Stomach smooth muscle (tissue), 2 donors: Measurements from ENCODE around the gene EIF1.
A peak's percentile ranks its signal among the peaks of the same experiment; 100 is the strongest.
"Not testable (repeated sequence)": the region's sequence is repeated elsewhere in the genome, so short reads cannot be mapped to it uniquely, and the experiment has no call there.

Experiments
- H3K27ac ChIP-seq: one replicate; pipeline ENCODE4 v1.7.0; 2013; ENCODE audit warnings: mild to moderate bottlenecking, low read length, inconsistent platforms
- H3K27me3 ChIP-seq, 2 donors: one replicate each; pipeline ENCODE4 v1.7.0; 2013; ENCODE audit warnings: low read length in 2 of 2; ENCODE audit not compliant: insufficient read depth in 2 of 2, control insufficient read depth in 1 of 2
- H3K36me3 ChIP-seq, 2 donors: one replicate each; pipeline ENCODE4 v1.7.0; 2013; ENCODE audit warnings: low read length in 2 of 2; ENCODE audit not compliant: control insufficient read depth in 2 of 2, insufficient read depth in 2 of 2
- H3K4me1 ChIP-seq: one replicate; pipeline ENCODE4 v1.7.0; 2013; ENCODE audit warnings: low read length; ENCODE audit not compliant: control insufficient read depth, insufficient read depth
- H3K4me3 ChIP-seq, 2 donors: one replicate each; pipeline ENCODE4 v1.7.0; 2013; ENCODE audit warnings: low read length in 2 of 2
- H3K9ac ChIP-seq, 2 donors: one replicate each; pipeline ENCODE4 v1.7.0; 2013; ENCODE audit warnings: low read length in 2 of 2, mild to moderate bottlenecking in 1 of 2
- H3K9me3 ChIP-seq, 2 donors: one replicate each; pipeline ENCODE4 v1.7.0; 2013; ENCODE audit warnings: low read length in 2 of 2; ENCODE audit not compliant: control insufficient read depth in 2 of 2
- donor health status: healthy.
- donor health status: Pancreatic carcinoma.

The EIF1 gene

DNA sequence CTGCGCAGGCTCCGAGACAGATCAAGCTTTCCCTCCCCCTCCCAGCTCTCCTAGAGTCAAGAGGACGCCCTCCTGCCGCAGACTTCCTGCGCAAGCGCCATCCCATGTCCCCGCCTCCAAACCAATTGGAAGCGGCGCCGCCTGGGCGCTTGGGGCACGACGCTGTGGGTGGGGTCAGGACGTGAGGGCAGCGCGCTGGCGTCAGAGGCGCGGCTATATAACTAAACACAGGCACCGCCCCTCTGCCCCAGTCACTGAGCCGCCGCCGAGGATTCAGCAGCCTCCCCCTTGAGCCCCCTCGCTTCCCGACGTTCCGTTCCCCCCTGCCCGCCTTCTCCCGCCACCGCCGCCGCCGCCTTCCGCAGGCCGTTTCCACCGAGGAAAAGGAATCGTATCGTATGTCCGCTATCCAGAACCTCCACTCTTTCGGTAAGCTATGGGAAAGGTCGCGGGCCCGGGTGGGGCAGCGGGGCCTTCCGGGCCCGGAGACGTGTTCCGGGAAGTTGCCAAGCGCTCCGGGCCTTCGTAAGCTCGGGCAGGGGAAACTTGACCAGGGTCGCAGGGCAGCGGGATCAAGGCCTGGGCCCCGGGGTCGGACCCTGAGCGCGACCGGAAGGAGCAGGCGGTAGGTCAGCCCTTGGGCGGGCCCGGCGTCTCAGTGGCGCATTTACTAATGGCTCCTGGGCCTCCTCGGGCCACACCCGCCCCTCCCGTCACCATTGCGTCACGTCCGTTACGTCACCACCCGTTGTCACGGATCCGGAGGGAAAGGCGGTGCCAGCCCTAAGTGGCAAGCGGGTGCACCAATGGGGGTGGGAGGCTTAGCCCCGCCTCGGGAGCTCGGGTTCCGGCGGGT, at the start of gene EIF1:
Gene EIF1, plus strand, starts transcription at position 245 of the 856 bp plus-strand sequence. Its CDS starts 154 bp downstream, at position 399.
- Histone ChIP-seq H3K27ac (peak within 1 kb of the TSS; percentile 100), H3K4me3 (peak within 1 kb of the TSS; percentile 91 to 97), H3K36me3 (peaks cover 37 to 40% of the 10 kb centered on the region in 2 donors), H3K27me3 (no peaks in the 10 kb centered on the region), H3K9me3 (no peaks in the 10 kb centered on the region), H3K9ac (peak within 1 kb of the TSS; percentile 100), H3K4me1 (peaks cover 21% of the 10 kb centered on the region)

DNA sequence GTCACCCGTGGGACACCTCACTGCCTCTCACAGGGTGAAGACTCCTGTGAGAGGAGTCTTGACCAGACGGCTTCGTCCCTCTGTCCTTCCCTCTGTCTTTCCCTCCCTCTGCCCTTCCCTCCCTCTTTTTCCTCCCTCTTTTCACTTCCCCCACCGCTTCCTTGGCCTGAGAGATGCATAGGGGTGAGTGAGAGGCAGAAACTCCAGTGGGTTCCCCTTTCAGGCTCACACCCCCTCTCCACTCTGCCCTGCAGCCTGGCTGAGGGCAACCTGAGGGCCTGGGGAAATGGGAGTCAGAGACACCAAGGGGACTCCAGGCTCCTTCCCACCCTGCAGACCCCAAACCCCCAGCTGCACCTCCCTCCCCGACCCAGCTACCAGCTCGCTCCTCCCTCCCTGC, 49.7 kb upstream of the EIF1 start:
- no peak overlapping the region for H3K27ac ChIP-seq
- H3K36me3 ChIP-seq: no peaks in the 10 kb centered on the region
- no peak overlapping the region for H3K4me3 ChIP-seq
- H3K27me3 ChIP-seq: no peaks in the 10 kb centered on the region
- no peaks in the 10 kb centered on the region for H3K9me3 ChIP-seq
- H3K4me1 ChIP-seq: peaks cover 13% of the 10 kb centered on the region
- no peak overlapping the region for H3K9ac ChIP-seq

DNA sequence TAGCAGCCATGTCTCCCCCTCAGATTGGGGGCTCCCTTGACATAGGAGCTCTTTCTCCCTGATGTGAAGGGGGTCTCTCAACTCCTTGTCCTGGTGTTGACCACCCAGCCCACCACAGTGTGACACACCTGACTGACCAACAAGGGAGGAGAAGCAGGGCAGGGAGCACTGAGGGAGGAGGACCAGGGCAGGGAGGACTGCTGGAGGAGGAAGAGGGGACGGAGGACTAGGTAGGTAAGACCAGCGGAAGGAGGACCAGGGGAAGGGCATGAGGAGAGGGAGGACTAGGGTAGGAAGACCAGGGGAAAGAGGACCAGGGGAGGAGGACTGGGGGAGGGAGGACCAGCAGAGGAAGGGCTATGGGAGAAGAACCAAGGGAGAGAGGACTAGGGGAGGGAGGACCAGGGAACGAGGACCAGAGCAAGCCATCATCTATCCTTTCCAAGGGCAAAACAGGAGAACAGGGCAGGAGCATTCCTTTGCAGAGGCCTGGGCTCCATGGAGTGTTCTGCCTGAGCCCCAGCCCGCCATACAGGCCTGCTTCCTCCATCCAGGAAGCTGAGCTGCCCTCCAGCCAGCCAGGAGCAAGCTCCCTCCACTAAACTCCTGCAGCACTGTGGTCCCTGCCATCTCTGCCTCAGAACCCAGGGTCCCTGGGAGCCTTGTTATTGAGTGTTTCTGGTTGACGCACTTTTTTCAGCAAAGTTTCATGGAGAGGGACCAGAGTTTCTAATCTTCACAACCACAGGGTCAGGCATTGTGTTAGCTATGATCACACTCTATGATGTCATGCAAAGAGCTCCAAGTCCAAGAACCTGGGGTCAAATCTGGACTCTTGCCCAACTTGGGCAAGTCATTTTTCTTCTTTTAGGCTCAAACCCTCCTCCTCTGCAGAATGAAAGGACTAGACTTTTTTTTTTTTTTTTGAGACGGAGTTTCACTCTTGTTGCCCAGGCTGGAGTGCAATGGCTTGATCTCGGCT, 48.9 kb upstream of the EIF1 start:
- Histone ChIP-seq H3K36me3 (no peaks in the 10 kb centered on the region), H3K27ac (no peak overlapping the region), H3K9me3 (no peaks in the 10 kb centered on the region), H3K4me1 (peaks cover 11% of the 10 kb centered on the region), H3K27me3 (no peaks in the 10 kb centered on the region), H3K9ac (no peak overlapping the region), H3K4me3 (no peak overlapping the region)

DNA sequence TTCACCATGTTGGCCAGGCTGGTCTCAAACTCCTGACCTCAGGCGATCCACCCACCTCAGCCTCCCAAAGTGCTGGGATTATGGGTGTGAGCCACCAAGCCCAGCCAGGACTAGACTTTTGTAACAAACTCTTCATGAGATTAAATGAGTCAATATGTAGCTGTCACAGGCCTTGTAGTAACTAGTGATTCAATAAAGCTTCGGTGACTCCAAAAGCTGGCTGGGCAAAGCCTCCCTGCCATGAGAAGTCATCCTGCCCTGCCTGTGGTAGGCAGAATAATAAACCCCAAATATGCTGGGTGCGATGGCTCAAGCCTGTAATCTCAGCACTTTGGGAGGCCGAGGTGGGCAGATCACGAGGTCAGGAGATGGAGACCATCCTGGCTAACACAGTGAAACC, 48.1 kb upstream of the EIF1 start:
- H3K9me3 ChIP-seq, H3K9ac ChIP-seq, H3K27me3 ChIP-seq, H3K36me3 ChIP-seq, H3K4me3 ChIP-seq, H3K4me1 ChIP-seq, H3K27ac ChIP-seq: not testable (repeated sequence)

DNA sequence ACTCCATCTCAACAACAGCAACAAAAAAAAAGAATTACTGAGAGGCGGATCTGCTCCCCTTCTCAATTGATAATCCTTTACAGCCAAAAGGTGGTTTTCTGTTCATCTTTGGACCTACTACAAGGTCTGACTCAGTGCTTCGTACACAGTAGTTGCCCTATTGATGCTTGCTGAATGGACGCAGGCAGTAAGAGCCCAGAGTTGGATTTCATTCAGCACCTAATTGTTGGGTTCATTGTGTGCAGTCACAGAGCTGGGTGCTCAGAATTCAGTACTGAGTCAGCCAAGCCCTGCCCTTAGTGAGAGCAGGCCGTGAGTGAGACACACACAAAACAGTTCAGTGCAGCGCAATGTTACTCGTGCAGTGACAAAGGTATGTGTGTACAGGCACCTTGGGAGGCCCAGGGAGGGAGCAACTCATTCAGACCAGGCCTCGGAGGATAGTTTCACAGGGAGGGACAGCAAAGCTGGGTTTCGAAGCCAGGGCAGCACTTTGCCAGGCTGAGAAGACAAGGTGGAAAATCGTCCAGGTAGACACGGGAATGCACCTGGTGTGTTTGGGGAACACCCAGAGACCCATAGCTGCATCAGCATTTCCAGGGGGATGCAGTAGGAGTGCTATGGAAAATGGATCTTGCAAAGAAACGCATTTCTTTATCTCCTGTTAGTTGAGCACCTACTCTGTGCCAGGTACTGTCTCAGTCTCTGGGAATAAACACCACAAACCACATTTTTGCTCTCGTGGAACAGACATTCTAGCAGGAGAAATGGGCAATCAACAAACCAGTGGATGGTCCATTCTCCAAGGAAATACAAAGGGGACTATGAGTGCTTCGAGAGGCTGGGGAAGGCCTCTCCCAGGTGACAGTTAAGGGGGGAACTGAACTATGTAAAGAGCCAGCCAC, 46.2 kb upstream of the EIF1 start:
- H3K9ac ChIP-seq: no peak overlapping the region
- no peak overlapping the region for H3K27ac ChIP-seq
- no peaks in the 10 kb centered on the region for H3K9me3 ChIP-seq
- H3K27me3 ChIP-seq: no peaks in the 10 kb centered on the region
- no peak overlapping the region for H3K4me3 ChIP-seq
- H3K36me3 ChIP-seq: no peaks in the 10 kb centered on the region
- peaks cover 4% of the 10 kb centered on the region for H3K4me1 ChIP-seq

DNA sequence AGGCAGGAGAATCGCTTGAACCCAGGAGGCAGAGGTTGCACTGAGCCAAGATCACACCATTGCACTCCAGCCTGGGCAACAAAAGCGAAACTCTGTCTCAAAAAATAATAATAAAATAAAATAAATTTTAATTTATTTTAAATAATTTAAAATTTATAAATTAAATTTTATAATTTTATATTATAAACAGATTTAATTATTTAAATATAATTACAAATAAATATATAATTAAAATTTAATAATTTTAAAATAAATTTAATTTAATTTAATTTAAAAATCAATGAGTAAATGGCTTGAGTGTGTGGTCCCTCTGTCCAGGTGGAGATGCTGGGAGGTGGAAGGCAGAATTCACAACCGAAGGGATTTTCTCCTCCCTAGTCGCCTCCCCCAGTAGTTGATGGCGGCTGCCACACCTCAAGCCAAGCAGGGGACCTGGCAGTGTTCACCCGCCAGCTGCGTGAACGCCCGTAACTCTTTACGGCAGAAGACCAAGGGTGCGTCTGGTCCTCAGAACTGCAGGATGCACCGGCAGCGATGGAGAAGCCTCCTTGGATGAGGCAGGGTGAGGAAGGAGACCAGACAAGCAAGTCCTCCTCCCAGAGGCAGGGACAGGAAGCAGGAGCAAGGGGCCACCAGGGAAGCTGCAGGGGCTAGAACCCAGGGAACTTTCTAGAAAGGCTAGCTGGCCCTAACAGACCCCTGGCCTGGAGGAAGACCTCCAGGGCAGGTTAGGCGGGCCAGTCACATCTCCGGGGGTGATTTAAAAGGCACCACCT, 41.5 kb upstream of the EIF1 start:
- no peak overlapping the region for H3K9ac ChIP-seq
- no peaks in the 10 kb centered on the region for H3K36me3 ChIP-seq
- peaks cover 29% of the 10 kb centered on the region for H3K4me1 ChIP-seq
- peak overlapping the region in 1 of 2 donors; percentile 77 for H3K4me3 ChIP-seq
- no peaks in the 10 kb centered on the region for H3K27me3 ChIP-seq
- H3K9me3 ChIP-seq: no peaks in the 10 kb centered on the region
- H3K27ac ChIP-seq: no peak overlapping the region

DNA sequence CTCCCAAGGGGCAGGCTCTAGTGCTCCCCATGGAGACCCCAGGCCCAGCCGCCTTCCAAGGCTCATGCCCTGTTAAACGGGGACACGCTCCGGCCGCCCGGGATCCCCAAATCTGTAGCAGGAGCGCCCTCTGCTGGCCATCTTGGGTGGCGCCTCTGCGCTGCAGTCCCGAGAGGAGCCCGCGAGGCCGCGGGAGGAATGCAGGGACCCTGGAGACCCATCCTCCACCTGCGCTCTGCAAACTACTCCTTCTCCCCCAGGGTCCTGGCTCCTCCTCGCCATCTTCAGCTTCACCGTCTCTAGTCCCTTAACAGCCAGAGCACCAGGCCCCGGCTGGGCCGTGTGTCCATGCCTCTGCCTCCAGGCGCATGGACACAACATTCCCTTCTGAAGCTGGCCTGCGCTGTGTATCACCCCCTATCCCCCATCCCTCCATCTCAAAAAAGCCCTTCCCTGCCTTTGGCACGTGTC, 40.7 kb upstream of the EIF1 start:
- Histone ChIP-seq H3K27ac (no peak overlapping the region), H3K9me3 (no peaks in the 10 kb centered on the region), H3K27me3 (no peaks in the 10 kb centered on the region), H3K4me3 (peak overlapping the region; percentile 76 to 77), H3K36me3 (no peaks in the 10 kb centered on the region), H3K4me1 (peaks cover 29% of the 10 kb centered on the region), H3K9ac (peak overlapping the region; percentile 52 to 64)

DNA sequence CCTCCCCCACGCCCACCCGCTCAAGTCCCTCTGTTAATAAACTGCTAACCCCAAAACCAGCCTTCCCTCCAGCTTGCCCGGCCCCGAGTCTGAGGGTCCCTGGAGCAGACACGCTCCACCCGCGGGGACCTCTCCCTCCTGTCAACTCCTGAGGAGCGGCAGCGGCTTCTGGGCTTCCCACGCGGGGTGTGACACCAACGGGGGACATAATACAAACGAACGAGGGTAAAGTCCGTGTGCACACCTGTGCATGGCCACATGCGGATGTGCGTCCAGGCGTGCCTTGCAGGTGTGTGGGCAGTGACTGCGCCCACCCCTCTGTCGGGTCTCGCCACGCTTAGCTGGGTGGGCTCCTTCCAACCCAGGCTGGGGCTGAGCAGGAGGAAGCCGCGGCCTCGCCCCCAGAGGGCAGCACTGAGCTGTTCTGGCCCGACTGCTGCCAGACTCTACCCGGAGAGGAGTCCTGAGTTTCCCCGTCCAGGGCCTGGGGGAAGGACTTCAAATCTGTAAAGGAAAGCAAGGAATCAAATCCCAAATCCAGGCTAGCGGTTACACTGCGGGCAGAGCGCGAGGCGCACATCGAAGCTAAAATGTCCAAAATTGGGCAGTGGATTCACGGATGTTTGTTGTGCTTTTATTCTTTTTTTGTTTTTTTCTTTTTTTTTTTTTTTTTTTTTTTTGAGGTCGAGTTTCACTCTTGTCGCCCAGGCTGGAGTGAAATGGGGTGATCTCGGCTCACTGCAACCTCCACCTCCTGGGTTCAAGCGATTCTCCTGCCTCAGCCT, 40.1 kb upstream of the EIF1 start:
- no peaks in the 10 kb centered on the region for H3K27me3 ChIP-seq
- peaks cover 29% of the 10 kb centered on the region for H3K4me1 ChIP-seq
- no peak overlapping the region for H3K27ac ChIP-seq

DNA sequence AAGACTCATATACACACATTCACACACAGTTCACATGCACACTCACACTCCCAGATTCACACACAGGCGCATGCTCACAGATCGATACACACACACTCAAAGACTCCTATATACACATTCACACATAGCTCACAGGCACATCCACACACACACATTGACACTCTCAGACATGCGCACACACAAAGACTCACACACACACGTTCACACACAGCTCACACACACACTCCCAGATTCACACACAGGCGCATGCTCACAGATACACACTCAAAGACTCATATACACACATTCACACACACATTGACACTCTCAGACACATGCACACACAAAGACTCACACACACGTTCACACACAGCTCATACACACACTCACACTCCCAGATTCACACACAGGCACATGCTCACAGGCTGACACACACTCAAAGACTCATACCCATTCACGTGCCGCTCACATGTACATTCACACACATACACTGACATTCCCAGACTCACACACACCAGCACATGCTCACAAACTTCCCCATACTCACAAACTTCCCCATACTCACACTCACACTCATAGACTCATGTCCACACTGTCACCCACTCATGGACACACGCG, 38.7 kb upstream of the EIF1 start:
- H3K36me3 ChIP-seq: no peaks in the 10 kb centered on the region
- no peak overlapping the region for H3K4me3 ChIP-seq
- no peaks in the 10 kb centered on the region for H3K9me3 ChIP-seq
- no peak overlapping the region for H3K27ac ChIP-seq
- peaks cover 29% of the 10 kb centered on the region for H3K4me1 ChIP-seq
- no peak overlapping the region for H3K9ac ChIP-seq
- H3K27me3 ChIP-seq: no peaks in the 10 kb centered on the region

More for the DNA sequence above, 40.1 kb upstream of the EIF1 start:
- no peaks in the 10 kb centered on the region for H3K36me3 ChIP-seq
- no peaks in the 10 kb centered on the region for H3K9me3 ChIP-seq
- H3K4me3 ChIP-seq: peak overlapping the region; percentile 76 to 77
- peak overlapping the region; percentile 52 to 71 for H3K9ac ChIP-seq
